A673 (cell line): ENCODE data around the gene PGAM2. TPM values are rescaled to one million over a fixed set of nuclear protein-coding genes. Genes with fewer than 3 reads are reported as not detected.

Experiments used
- BruUV-seq: library from RNA; stranded (reverse); fragments of 400-500 nt; replicated peaks from 2 replicates; lab custom pipeline; 2021; lab: Mats Ljungman, UMichigan
- CTCF ChIA-PET: fragments of 300-600 bp; sonication (Branson Sonifier 250); formaldehyde crosslinking; loops from one replicate; lab custom pipeline; 2022; ENCODE audit warnings: antibody characterized with exemption; lab: Charles Lee
- POLR2A ChIA-PET: fragments of 300-600 bp; sonication (Branson Sonifier 250); formaldehyde crosslinking; loops from one replicate; lab custom pipeline; 2022; ENCODE audit warnings: antibody characterized with exemption; ENCODE audit not compliant: low non-redundant PET; lab: Charles Lee
- DNase-seq: peaks from one replicate; pipeline ENCODE4 v3.0.0-alpha.2; 2015; ENCODE audit warnings: low spot score
- H3K27ac ChIP-seq: fragments of 200-600 bp; sonication (generic); 2 replicates; pipeline ENCODE4 v1.5.1; 2016; ENCODE audit warnings: mixed run types, low read depth, mild to moderate bottlenecking, mixed read lengths, antibody characterized with exemption, low read length; ENCODE audit not compliant: poor library complexity, severe bottlenecking
- H3K27me3 ChIP-seq: fragments of 200-600 bp; sonication (generic); replicated peaks from 2 replicates; pipeline ENCODE4 v1.6.1; 2017; ENCODE audit warnings: mixed run types, low read depth, mild to moderate bottlenecking, mixed read lengths, antibody characterized with exemption, low read length; ENCODE audit not compliant: insufficient read depth, poor library complexity
- H3K36me3 ChIP-seq: fragments of 200-600 bp; sonication (generic); 2 replicates; pipeline ENCODE4 v1.6.1; 2016; ENCODE audit warnings: mixed run types, mild to moderate bottlenecking, mixed read lengths, antibody characterized with exemption, low read length; ENCODE audit not compliant: insufficient read depth, poor library complexity, severe bottlenecking
- H3K4me1 ChIP-seq: fragments of 200-600 bp; sonication (generic); 2 replicates; pipeline ENCODE4 v1.6.1; 2017; ENCODE audit warnings: mixed run types, mild to moderate bottlenecking, mixed read lengths, antibody characterized with exemption, low read length; ENCODE audit not compliant: insufficient read depth, poor library complexity, severe bottlenecking
- H3K4me3 ChIP-seq: fragments of 200-600 bp; sonication (generic); 2 replicates; pipeline ENCODE4 v1.5.1; 2016; ENCODE audit warnings: low read depth, mixed run types, mild to moderate bottlenecking, mixed read lengths, low read length; ENCODE audit not compliant: poor library complexity, severe bottlenecking
- H3K9me3 ChIP-seq: fragments of 200-600 bp; sonication (generic); 2 replicates; pipeline ENCODE4 v1.6.1; 2016; ENCODE audit warnings: mixed run types, low read depth, mild to moderate bottlenecking, mixed read lengths, antibody characterized with exemption, low read length; ENCODE audit not compliant: poor library complexity, severe bottlenecking
- CTCF ChIP-seq: fragments of 300-800, 200-600 bp; sonication (generic); conservative IDR thresholded peaks from 2 replicates; pipeline ENCODE4 v1.5.1; 2017; ENCODE audit warnings: low read depth, mild to moderate bottlenecking, antibody characterized with exemption, low read length, moderate library complexity, mixed read lengths
- EZH2 ChIP-seq: fragments of 200-600 bp; sonication (generic); IDR thresholded peaks from 2 replicates; pipeline ENCODE4 v1.6.1; 2017; ENCODE audit warnings: borderline replicate concordance, low read depth, mild to moderate bottlenecking, mixed read lengths, antibody characterized with exemption, low read length; ENCODE audit not compliant: poor library complexity, severe bottlenecking
- intact Hi-C: fragments of 100-400 bp; cut with micrococcal nuclease; formaldehyde crosslinking; loops from one replicate; pipeline ENCODE4 v1.10.0; 2022; ENCODE audit not compliant: unreplicated experiment
- total RNA-seq: library from RNA; stranded (reverse); gene quantifications from 2 replicates; pipeline ENCODE4 v1.2.3, GENCODE V29; 2021

The PGAM2 gene
- total RNA-seq, 1 experiment from 2014 or later = not detected

DNA sequence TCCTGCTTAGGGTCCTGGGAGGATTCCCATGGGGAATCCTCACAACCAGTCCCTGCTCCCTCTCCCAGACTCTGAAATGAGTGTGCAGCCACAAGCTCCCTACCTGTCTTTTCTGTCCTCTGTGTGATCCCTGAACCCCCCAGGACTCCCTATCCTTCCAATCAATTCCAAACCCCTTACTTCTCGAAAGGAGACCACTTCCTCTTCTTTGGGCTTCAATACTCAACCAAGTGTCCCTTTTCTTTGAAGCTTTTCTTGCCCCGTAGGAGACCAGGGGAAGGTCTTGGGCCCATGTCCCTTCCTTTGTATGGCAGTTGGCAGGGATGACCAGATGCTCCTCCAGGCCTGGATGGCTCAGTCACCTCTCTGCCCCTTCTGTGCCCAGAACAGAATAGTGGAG, 40.5 kb upstream of the PGAM2 start:
- ChIA-PET POLR2A (no interaction called here), CTCF (no interaction called here)
- no peak for DNase-seq
- intact Hi-C loops = no loop called here
- Histone ChIP-seq H3K27me3 (no peaks in the 10 kb centered on the region), H3K36me3 (no peaks in the 10 kb centered on the region), H3K27ac (peak overlapping the region; percentile 14), H3K9me3 (no peaks in the 10 kb centered on the region), H3K4me3 (no peak overlapping the region), H3K4me1 (peaks cover 9% of the 10 kb centered on the region)
- TF ChIP-seq CTCF (no peak), EZH2 (no peak)
- BruUV-seq = no TSS peak

DNA sequence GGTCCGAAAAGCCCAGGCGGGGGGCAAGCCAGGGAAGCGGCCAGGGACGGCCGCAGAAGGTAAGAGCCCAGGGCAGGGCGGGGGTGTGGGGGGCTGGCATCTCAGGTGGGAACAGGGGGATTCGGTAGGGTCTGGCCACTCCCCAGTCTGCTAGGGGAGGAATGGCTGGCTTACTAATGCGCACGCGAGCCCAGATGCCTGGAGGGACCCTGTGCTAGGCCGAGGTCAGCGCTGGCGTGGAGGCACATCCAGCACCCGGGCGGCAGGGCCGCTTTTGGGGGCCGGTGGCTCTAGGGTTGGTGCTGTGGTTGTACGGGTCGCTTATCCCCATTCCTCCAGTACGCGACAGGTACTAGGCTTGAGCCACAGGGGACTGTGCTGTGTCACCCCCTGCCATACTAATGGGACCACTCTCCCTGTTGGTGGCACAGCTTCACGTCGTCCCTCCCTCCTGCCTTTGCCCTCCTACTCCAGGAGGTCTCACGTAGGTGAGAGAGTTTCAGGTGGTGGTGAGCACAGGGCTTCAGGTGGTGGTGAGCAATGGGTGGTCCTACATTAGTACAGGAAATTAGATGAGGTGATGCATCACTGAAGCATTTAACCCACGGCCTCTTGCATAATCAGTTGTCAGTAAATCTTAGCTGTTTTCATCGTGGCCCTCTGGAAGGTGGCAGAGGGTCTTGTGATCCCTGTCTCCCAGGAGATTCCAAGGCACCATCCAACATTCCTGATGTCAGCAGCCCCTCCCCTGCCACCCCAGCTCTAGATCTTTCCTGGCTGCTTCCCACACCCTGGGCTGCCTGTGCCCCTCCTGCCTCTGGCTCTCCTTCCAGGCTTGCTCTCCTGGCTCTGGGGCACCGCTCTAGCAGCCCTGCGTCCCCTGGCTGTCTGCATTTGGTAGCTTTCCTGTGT, 39.7 kb upstream of the PGAM2 start:
- CTCF ChIA-PET = no interaction called here
- no peaks in the 10 kb centered on the region for H3K27me3 ChIP-seq
- peaks cover 9% of the 10 kb centered on the region for H3K4me1 ChIP-seq
- peak overlapping the region; percentile 76 for H3K27ac ChIP-seq
- no peaks in the 10 kb centered on the region for H3K9me3 ChIP-seq
- POLR2A ChIA-PET = interaction anchor here (0.6 kb wide), 1 partner anchor 37 kb away, joined by 3 read pairs; no protein-coding TSS in a partner anchor
- TF ChIP-seq EZH2 = no peak
- no peak for TF ChIP-seq CTCF
- peak overlapping the region; percentile 71 for H3K4me3 ChIP-seq
- no peak for DNase-seq
- intact Hi-C loops = no loop called here
- BruUV-seq = no TSS peak
- H3K36me3 ChIP-seq = no peaks in the 10 kb centered on the region

DNA sequence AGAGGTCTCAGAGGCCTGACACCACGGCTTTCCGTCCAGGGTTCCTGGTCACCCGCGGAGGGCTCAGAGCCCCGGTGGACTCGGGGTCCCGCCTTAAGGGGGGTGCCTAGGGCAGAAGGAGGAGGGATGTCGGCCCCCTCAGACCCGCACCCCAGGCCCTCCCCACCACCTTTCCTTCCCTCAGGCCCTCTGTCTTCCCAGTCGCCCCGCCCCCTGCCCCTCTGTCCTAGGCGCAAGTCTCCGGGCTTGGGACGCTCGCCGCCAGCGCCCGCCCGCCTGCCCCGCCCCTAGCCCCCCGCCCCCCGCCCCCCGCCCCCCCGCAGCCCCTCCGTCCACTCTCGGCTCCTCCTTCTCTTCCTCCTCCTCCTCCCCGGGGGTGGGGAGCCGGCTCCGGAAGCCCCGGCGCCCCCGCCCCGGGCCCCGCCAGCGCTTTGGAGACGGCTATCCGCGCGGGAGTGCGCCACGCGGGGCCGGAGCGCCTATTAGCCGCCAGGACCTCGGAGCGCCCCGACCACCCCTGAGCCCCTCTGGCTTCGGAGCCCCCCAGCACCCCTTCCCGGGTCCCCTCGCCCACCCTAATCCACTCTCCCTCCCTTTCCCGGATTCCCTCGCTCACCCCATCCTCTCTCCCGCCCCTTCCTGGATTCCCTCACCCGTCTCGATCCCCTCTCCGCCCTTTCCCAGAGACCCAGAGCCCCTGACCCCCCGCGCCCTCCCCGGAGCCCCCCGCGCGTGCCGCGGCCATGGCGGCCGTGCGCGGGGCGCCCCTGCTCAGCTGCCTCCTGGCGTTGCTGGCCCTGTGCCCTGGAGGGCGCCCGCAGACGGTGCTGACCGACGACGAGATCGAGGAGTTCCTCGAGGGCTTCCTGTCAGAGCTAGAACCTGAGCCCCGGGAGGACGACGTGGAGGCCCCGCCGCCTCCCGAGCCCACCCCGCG, 38.8 kb upstream of the PGAM2 start, which contains the start of gene AEBP1:
AEBP1 (plus strand) TSS at position 423 of the 937 bp plus-strand sequence; CDS start at position 744, 321 bp downstream.
- DNase-seq = peak; percentile 49
- Histone ChIP-seq H3K27ac (peak within 1 kb of the TSS; percentile 76), H3K9me3 (no peaks in the 10 kb centered on the region), H3K4me1 (peaks cover 16% of the 10 kb centered on the region), H3K36me3 (no peaks in the 10 kb centered on the region), H3K4me3 (peak within 1 kb of the TSS; percentile 71), H3K27me3 (no peaks in the 10 kb centered on the region)
- no peak for TF ChIP-seq EZH2
- no peak for TF ChIP-seq CTCF
- no TSS peak for BruUV-seq
- ChIA-PET CTCF (no interaction called here), POLR2A (interaction anchor here (0.6 kb wide), 1 partner anchor 37 kb away, joined by 3 read pairs; no protein-coding TSS in a partner anchor)
- intact Hi-C loops = no loop called here
